HEK293 (cell line): ENCODE data around the gene PALM.

Source experiments
- CTCF ChIA-PET: fragments of 350-600 bp; formaldehyde crosslinking; extraction: SDS; loops from one replicate; lab custom pipeline; 2021; ENCODE audit warnings: antibody characterized with exemption; lab: Yijun Ruan, JAX
- POLR2A ChIA-PET: fragments of 300-600 bp; formaldehyde crosslinking; extraction: SDS; loops from one replicate; lab custom pipeline; 2020; ENCODE audit warnings: antibody characterized with exemption, inconsistent platforms; lab: Yijun Ruan, JAX
- H3K27ac ChIP-seq: fragments of 200-500 bp; sonication (Bioruptor generic); 2 replicates; pipeline ENCODE4 v1.5.1; 2014; ENCODE audit warnings: low read depth, low read length, control low read depth, inconsistent platforms; ENCODE audit errors: extremely low read depth
- H3K36me3 ChIP-seq, 2 experiments: fragments of 200-500 bp in 1 of 2; sonication (Bioruptor generic) in 1 of 2; 1 replicate in 1 of 2; 2 replicates in 1 of 2; pipeline ENCODE4 v1.5.1; 2014 to 2017; ENCODE audit warnings: inconsistent platforms in 2 of 2, low read length in 2 of 2; ENCODE audit not compliant: control insufficient read depth in 2 of 2, insufficient read depth in 1 of 2
- H3K4me1 ChIP-seq: fragments of 200-500 bp; sonication (Bioruptor generic); 2 replicates; pipeline ENCODE4 v1.5.1; 2014; ENCODE audit warnings: mild to moderate bottlenecking, low read length, inconsistent platforms; ENCODE audit not compliant: control insufficient read depth, insufficient read depth
- H3K4me3 ChIP-seq: 2 replicates; pipeline ENCODE4 v1.5.1; 2011; ENCODE audit warnings: low read depth, mild to moderate bottlenecking, control low read depth, low read length, moderate library complexity
- H3K9me3 ChIP-seq: fragments of 200-500 bp; sonication (Bioruptor generic); 2 replicates; pipeline ENCODE4 v1.5.1; 2014; ENCODE audit warnings: low read depth, low read length, inconsistent platforms; ENCODE audit not compliant: control insufficient read depth, insufficient read depth
- HOXD13 ChIP-seq: sonication (generic); formaldehyde crosslinking; IDR thresholded peaks from 2 replicates; pipeline ENCODE4 v1.8.0; 2022; ENCODE audit warnings: missing genetic modification reagents, borderline replicate concordance
- KLF9 ChIP-seq: fragments of 450-650 bp; formaldehyde crosslinking; IDR thresholded peaks from 2 replicates; pipeline ENCODE4 v1.5.1; 2016; ENCODE audit warnings: missing biosample characterization, missing genetic modification characterization, low read depth
- SP2 ChIP-seq: fragments of 450-650 bp; formaldehyde crosslinking; IDR thresholded peaks from 2 replicates; pipeline ENCODE4 v1.5.1; 2016; ENCODE audit warnings: missing biosample characterization, missing genetic modification characterization
- WT1 ChIP-seq: fragments of 450-650 bp; formaldehyde crosslinking; IDR thresholded peaks from 2 replicates; pipeline ENCODE4 v1.5.1; 2016; ENCODE audit warnings: missing biosample characterization, missing genetic modification characterization
- YY1 ChIP-seq: fragments of 450-650 bp; formaldehyde crosslinking; IDR thresholded peaks from 2 replicates; pipeline ENCODE4 v1.5.1; 2018; ENCODE audit warnings: missing biosample characterization, missing genetic modification characterization
- ZFP37 ChIP-seq: fragments of 450-650 bp; formaldehyde crosslinking; IDR thresholded peaks from 2 replicates; pipeline ENCODE4 v1.5.1; 2016; ENCODE audit warnings: missing biosample characterization, missing genetic modification characterization
- ZFP41 ChIP-seq: fragments of 450-650 bp; formaldehyde crosslinking; IDR thresholded peaks from 2 replicates; pipeline ENCODE4 v1.5.1; 2016; ENCODE audit warnings: missing biosample characterization, missing genetic modification characterization, borderline replicate concordance
- ZNF121 ChIP-seq: fragments of 450-650 bp; formaldehyde crosslinking; IDR thresholded peaks from 2 replicates; pipeline ENCODE4 v1.5.1; 2016; ENCODE audit warnings: missing biosample characterization, missing genetic modification characterization
- ZNF16 ChIP-seq: fragments of 450-650 bp; formaldehyde crosslinking; IDR thresholded peaks from 2 replicates; pipeline ENCODE4 v1.5.1; 2016; ENCODE audit warnings: low read depth, missing biosample characterization, missing genetic modification characterization
- ZNF169 ChIP-seq: fragments of 450-650 bp; formaldehyde crosslinking; IDR thresholded peaks from 2 replicates; pipeline ENCODE4 v1.5.1; 2016; ENCODE audit warnings: missing biosample characterization, missing genetic modification characterization
- ZNF19 ChIP-seq: fragments of 450-650 bp; formaldehyde crosslinking; IDR thresholded peaks from 2 replicates; pipeline ENCODE4; 2016; ENCODE audit warnings: missing biosample characterization, missing genetic modification characterization, low read depth
- ZNF248 ChIP-seq: fragments of 450-650 bp; formaldehyde crosslinking; IDR thresholded peaks from 2 replicates; pipeline ENCODE4 v1.5.1; 2017; ENCODE audit warnings: missing biosample characterization, missing genetic modification characterization
- ZNF311 ChIP-seq: fragments of 450-650 bp; formaldehyde crosslinking; IDR thresholded peaks from 2 replicates; pipeline ENCODE4 v1.5.1; 2017; ENCODE audit warnings: missing biosample characterization, missing genetic modification characterization, borderline replicate concordance
- ZNF341 ChIP-seq: fragments of 450-650 bp; formaldehyde crosslinking; IDR thresholded peaks from 2 replicates; pipeline ENCODE4; 2016; ENCODE audit warnings: low read depth, missing biosample characterization, missing genetic modification characterization
- ZNF37A ChIP-seq: fragments of 450-650 bp; IDR thresholded peaks from 2 replicates; pipeline ENCODE4 v1.5.1; 2018; ENCODE audit warnings: missing biosample characterization, missing genetic modification characterization
- ZNF391 ChIP-seq: fragments of 450-650 bp; formaldehyde crosslinking; IDR thresholded peaks from 2 replicates; pipeline ENCODE4 v1.5.1; 2016; ENCODE audit warnings: low read depth, missing biosample characterization, missing genetic modification characterization, borderline replicate concordance
- ZNF501 ChIP-seq: fragments of 450-650 bp; formaldehyde crosslinking; IDR thresholded peaks from 2 replicates; pipeline ENCODE4 v1.5.1; 2016; ENCODE audit warnings: missing biosample characterization, missing genetic modification characterization
- ZNF510 ChIP-seq: fragments of 450-650 bp; formaldehyde crosslinking; IDR thresholded peaks from 2 replicates; pipeline ENCODE4 v1.5.1; 2018; ENCODE audit warnings: mild to moderate bottlenecking, missing genetic modification characterization, missing biosample characterization; ENCODE audit not compliant: insufficient replicate concordance
- ZNF555 ChIP-seq: fragments of 450-650 bp; formaldehyde crosslinking; conservative IDR thresholded peaks from 2 replicates; pipeline ENCODE4 v1.5.1; 2017; ENCODE audit warnings: missing biosample characterization, mild to moderate bottlenecking, missing genetic modification characterization, inconsistent platforms
- ZNF585B ChIP-seq: fragments of 450-650 bp; formaldehyde crosslinking; IDR thresholded peaks from 2 replicates; pipeline ENCODE4 v1.5.1; 2016; ENCODE audit warnings: missing biosample characterization, missing genetic modification characterization
- ZNF677 ChIP-seq: fragments of 450-650 bp; IDR thresholded peaks from 2 replicates; pipeline ENCODE4 v1.5.0; 2018; ENCODE audit warnings: missing biosample characterization, mild to moderate bottlenecking, missing genetic modification characterization, moderate library complexity
- ZNF837 ChIP-seq: fragments of 450-650 bp; formaldehyde crosslinking; IDR thresholded peaks from 2 replicates; pipeline ENCODE4 v1.5.1; 2016; ENCODE audit warnings: missing biosample characterization, missing genetic modification characterization
- ZNF843 ChIP-seq: fragments of 450-650 bp; formaldehyde crosslinking; IDR thresholded peaks from 2 replicates; pipeline ENCODE4 v1.5.1; 2016; ENCODE audit warnings: missing biosample characterization, missing genetic modification characterization
- TF ChIP-seq, protein P1 (sequence below): fragments of 450-650 bp; formaldehyde crosslinking; IDR thresholded peaks from 2 replicates; pipeline ENCODE4 v1.5.1; 2016; ENCODE audit warnings: missing biosample characterization, missing genetic modification characterization
- TF ChIP-seq, protein P2 (sequence below): fragments of 450-650 bp; formaldehyde crosslinking; IDR thresholded peaks from 2 replicates; pipeline ENCODE4 v1.5.1; 2016; ENCODE audit warnings: missing biosample characterization, missing genetic modification characterization
- TF ChIP-seq, protein P3 (sequence below): fragments of 450-650 bp; formaldehyde crosslinking; IDR thresholded peaks from 2 replicates; pipeline ENCODE4 v1.5.1; 2016; ENCODE audit warnings: missing biosample characterization, missing genetic modification characterization
- TF ChIP-seq, protein P4 (sequence below): fragments of 450-650 bp; formaldehyde crosslinking; IDR thresholded peaks from 2 replicates; pipeline ENCODE4 v1.5.0; 2017; ENCODE audit warnings: missing biosample characterization, missing genetic modification characterization, borderline replicate concordance

PALM gene

GRCh38 chr19:748274-748598 lies 39.5 kb downstream of the PALM start:
- Histone ChIP-seq H3K4me1 (no peaks in the 10 kb centered on the region), H3K9me3 (no peaks in the 10 kb centered on the region), H3K4me3 (no peak overlapping the region), H3K27ac (no peak overlapping the region), H3K36me3 (no peaks in the 10 kb centered on the region)
- ChIA-PET CTCF (interaction anchor here (1.1 to 1.2 kb wide), 2 partner anchors 11 to 14 kb away, joined by 3 to 6 read pairs; no protein-coding TSS in a partner anchor), POLR2A (no interaction called here)
- TF ChIP-seq ZNF837 (tag by site-specific recombination): no peak
- no peak for TF ChIP-seq SP2 (tag by site-specific recombination)
- no peak for TF ChIP-seq WT1 (tag by site-specific recombination)
- TF ChIP-seq ZNF391 (tag by site-specific recombination): no peak
- no peak for TF ChIP-seq ZNF501 (tag by site-specific recombination)
- no peak for TF ChIP-seq ZNF341 (tag by site-specific recombination)
- no peak for TF ChIP-seq KLF9 (tag by site-specific recombination)
- TF ChIP-seq, protein P1, sequence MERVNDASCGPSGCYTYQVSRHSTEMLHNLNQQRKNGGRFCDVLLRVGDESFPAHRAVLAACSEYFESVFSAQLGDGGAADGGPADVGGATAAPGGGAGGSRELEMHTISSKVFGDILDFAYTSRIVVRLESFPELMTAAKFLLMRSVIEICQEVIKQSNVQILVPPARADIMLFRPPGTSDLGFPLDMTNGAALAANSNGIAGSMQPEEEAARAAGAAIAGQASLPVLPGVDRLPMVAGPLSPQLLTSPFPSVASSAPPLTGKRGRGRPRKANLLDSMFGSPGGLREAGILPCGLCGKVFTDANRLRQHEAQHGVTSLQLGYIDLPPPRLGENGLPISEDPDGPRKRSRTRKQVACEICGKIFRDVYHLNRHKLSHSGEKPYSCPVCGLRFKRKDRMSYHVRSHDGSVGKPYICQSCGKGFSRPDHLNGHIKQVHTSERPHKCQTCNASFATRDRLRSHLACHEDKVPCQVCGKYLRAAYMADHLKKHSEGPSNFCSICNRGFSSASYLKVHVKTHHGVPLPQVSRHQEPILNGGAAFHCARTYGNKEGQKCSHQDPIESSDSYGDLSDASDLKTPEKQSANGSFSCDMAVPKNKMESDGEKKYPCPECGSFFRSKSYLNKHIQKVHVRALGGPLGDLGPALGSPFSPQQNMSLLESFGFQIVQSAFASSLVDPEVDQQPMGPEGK: no peak
- TF ChIP-seq ZNF843 (tag by site-specific recombination): no peak
- TF ChIP-seq, protein P2, sequence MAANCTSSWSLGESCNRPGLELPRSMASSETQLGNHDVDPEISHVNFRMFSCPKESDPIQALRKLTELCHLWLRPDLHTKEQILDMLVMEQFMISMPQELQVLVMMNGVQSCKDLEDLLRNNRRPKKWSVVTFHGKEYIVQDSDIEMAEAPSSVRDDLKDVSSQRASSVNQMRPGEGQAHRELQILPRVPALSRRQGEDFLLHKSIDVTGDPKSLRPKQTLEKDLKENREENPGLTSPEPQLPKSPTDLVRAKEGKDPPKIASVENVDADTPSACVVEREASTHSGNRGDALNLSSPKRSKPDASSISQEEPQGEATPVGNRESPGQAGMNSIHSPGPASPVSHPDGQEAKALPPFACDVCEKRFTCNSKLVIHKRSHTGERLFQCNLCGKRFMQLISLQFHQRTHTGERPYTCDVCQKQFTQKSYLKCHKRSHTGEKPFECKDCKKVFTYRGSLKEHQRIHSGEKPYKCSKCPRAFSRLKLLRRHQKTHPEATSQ (tag by site-specific recombination): no peak
- no peak for TF ChIP-seq ZNF510 (tag by site-specific recombination)
- no peak for TF ChIP-seq ZNF37A
- TF ChIP-seq ZNF16 (tag by site-specific recombination): no peak
- no peak for TF ChIP-seq YY1 (tag by site-specific recombination)
- TF ChIP-seq, protein P3, sequence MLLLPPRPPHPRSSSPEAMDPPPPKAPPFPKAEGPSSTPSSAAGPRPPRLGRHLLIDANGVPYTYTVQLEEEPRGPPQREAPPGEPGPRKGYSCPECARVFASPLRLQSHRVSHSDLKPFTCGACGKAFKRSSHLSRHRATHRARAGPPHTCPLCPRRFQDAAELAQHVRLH (tag by site-specific recombination): no peak
- TF ChIP-seq HOXD13 (CRISPR knock-in tag): no peak
- no peak for TF ChIP-seq ZNF248 (tag by site-specific recombination)
- no peak for TF ChIP-seq ZFP41
- TF ChIP-seq ZNF19 (tag by site-specific recombination): no peak

DNA sequence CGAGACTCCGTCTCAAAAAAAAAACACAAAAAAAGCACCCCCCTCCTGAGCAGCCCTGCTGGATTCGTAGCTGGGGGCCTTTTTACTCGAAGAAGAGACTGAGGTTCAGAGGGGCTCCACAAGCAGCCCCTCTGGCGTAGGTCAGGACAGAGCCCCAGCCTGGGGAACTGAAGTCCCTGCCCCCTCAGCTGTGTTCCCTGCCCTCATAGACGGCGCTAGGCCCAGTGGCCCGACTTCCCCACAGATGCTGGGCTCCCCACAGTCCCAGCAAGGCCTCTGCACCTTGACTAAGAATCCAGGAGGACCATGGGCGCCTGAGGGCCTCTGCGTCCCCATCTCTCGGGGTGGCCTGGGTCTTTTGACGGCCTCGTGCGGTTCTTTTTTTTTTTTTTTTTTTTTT lies 41.1 kb downstream of the PALM start:
- Histone ChIP-seq H3K4me3 (no peak overlapping the region), H3K36me3 (no peaks in the 10 kb centered on the region), H3K4me1 (no peaks in the 10 kb centered on the region), H3K9me3 (no peaks in the 10 kb centered on the region), H3K27ac (no peak overlapping the region)
- POLR2A ChIA-PET: interaction anchor here (0.6 kb wide), 1 partner anchor 108 kb away, joined by 3 read pairs; no protein-coding TSS in a partner anchor
- CTCF ChIA-PET: interaction anchor here (0.6 kb wide), 1 partner anchor 370 kb away, joined by 5 read pairs; no protein-coding TSS in a partner anchor
- TF ChIP-seq ZFP37 (tag by site-specific recombination): no peak
- TF ChIP-seq ZNF121: no peak
- TF ChIP-seq ZNF169 (tag by site-specific recombination): no peak
- TF ChIP-seq ZNF311: no peak
- TF ChIP-seq, protein P4, sequence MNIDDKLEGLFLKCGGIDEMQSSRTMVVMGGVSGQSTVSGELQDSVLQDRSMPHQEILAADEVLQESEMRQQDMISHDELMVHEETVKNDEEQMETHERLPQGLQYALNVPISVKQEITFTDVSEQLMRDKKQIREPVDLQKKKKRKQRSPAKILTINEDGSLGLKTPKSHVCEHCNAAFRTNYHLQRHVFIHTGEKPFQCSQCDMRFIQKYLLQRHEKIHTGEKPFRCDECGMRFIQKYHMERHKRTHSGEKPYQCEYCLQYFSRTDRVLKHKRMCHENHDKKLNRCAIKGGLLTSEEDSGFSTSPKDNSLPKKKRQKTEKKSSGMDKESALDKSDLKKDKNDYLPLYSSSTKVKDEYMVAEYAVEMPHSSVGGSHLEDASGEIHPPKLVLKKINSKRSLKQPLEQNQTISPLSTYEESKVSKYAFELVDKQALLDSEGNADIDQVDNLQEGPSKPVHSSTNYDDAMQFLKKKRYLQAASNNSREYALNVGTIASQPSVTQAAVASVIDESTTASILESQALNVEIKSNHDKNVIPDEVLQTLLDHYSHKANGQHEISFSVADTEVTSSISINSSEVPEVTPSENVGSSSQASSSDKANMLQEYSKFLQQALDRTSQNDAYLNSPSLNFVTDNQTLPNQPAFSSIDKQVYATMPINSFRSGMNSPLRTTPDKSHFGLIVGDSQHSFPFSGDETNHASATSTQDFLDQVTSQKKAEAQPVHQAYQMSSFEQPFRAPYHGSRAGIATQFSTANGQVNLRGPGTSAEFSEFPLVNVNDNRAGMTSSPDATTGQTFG (tag by site-specific recombination): no peak
- no peak for TF ChIP-seq ZNF248 (tag by site-specific recombination)
- TF ChIP-seq, protein P2 (tag by site-specific recombination): no peak
- no peak for TF ChIP-seq WT1 (tag by site-specific recombination)
- TF ChIP-seq ZNF555 (tag by site-specific recombination): no peak
- no peak for TF ChIP-seq ZNF585B (tag by site-specific recombination)
- TF ChIP-seq, protein P1: no peak
- no peak for TF ChIP-seq ZNF677 (tag by site-specific recombination)
